ENCODE measurements around the gene TMEM191B. TPM values are rescaled to one million over a fixed set of nuclear protein-coding genes. Genes with fewer than 3 reads are reported as not detected.
A peak's percentile ranks its signal among the peaks of the same experiment; 100 is the strongest.
"Not testable (repeated sequence)": the region's sequence is repeated elsewhere in the genome, so short reads cannot be mapped to it uniquely, and the experiment has no call there.

The TMEM191B gene
- 3.1 and 3.3 TPM in 2 replicates for total RNA-seq
- polyA plus RNA-seq (2012) = 1.3 TPM

DNA sequence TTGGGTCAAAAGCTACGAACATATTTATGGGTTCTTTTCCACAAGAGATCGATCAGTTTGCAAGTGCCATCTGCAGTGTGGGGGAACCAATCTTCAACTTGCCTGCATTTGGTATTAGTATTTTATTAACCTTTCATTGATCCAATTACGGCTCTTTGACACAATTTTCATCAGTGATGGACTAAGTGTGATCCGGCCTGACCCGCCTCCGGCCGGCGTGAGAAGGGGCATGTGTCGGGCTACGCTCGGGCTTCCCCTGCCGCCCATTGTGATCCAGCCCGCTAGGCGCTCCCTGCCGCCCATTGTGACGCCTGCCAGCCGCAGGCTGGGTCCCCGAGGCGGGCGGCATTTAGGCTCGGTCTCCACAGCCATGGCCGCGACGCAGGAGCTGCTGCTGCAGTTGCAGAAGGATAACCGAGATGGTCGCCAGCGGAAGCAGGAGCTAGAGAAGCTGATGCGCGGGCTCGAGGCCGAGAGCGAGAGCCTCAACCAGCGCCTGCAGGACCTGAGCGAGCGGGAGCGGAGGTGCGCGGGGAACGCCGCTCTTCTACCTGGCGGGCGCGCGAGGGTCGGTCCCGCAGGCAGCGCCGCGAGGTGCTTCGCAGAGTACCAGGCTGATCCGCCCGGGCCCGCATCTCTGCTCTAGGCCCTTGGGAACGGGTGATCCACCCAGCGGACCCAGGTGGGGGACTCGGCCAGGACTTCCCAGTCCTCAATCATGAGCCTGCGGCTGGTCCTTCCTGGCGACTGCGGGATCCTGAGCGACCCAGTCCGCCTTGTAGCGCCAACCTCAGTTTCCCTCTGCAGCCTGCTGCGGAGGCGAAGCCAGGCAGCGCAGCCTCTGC lies at the start of gene TMEM191B:
TMEM191B (plus strand) TSS at position 51 of the 845 bp plus-strand sequence; CDS start at position 230, 179 bp downstream.
- DNase-seq (ENCODE audit: low read depth) = not testable (repeated sequence)

DNA sequence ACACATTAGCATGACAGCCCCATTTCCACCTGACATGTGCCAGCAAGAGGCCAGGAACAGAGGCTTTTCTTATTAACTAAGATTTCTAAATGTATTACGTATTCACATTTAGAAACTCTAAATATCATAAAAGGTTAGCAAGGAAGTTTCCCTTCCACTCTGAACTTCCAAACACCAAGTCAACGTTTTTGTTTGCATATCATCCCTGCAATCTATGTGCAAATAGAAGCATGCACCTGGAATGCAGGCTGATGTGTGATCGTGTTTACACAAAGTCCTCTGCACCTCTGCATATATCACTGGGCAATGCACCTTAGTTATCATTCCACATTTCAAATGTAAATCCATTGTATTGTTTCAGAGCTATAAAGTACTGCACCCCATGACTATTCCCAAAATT lies 31.4 kb upstream of the TMEM191B start:
- DNase-seq (ENCODE audit: low read depth) = not testable (repeated sequence)

DNA sequence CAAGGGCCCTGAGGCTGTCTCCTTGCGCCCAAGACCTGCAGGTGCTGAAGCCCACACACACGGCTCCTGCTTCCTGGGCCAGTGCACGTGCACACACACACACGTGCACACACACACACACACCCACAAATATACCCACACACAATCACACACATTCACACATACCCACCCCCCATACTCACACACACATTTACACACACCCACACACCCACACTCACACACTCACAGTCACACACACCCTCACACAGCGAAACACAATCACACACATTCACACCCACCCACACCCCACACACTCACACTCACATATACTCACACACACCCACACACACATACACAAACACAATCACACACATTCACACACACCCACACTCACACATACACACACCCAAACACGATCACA lies 16.3 kb upstream of the TMEM191B start:
- DNase-seq (ENCODE audit: low read depth) = not testable (repeated sequence)

DNA sequence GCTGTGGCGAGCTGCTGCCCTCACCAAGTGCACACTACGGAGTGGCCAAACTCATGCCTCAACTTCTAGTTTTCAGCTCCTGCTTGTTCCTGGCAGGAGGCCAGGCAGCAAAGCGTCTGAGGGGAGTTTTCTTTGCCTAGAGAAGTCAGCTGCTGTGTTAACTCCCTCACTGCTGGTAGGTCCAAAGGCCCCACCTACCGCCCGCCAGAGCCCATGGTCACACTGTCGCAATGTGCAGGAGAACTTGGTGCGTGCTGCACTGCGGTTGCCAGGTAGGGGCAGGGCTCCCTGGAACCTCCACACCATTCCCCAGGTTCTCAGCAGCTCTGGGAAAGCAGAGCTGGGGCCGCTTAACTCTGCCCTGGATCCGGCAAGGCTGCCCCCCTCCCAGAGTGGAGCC lies 15.2 kb upstream of the TMEM191B start:
- DNase-seq (ENCODE audit: low read depth) = not testable (repeated sequence)

DNA sequence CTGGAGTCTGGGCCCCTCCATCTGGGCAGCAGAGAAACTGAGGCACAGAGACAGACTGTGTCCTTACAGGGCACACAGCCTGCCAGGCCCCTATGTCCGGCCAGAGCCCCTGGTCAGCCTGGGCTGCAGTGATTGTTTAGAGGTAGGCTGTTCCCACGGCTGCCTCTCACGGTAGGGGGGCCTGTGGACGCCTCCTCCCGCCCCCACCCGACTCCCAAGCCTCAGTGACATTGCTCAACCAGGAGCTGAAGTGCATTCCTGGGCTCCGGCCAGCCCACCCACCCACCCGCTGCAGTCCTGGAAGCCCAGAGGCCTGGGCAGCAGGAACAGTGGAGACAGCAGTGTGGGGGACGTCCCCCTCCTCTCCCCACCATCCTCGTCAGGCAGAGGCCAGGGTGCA lies 14.1 kb upstream of the TMEM191B start:
- DNase-seq (ENCODE audit: low read depth) = not testable (repeated sequence)

DNA sequence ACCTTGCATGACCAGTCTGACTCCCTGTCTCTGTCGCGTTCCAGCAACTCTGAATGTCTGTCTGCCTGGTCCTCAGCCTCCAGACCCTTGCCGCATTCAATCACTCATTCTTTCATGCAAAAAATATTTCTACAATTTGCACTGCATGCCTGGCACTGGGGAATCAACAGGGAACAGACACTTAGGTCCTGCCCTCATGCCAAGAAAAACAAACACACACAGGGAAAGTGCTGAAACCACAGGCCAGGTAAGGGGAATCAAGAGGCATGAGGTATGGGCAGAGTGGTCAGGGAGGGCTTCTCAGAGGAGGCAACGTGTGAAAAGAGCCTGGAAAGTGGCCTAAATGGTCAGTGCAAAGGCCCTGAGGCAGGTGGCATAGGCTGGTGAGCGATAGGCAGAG lies 9.5 kb upstream of the TMEM191B start, which contains the start of gene GGTLC3:
GGTLC3 (minus strand) TSS at position 101 of the 400 bp plus-strand sequence. CDS start 264 bp downstream, outside the sequence.
- not testable (repeated sequence) for DNase-seq (ENCODE audit: low read depth)

DNA sequence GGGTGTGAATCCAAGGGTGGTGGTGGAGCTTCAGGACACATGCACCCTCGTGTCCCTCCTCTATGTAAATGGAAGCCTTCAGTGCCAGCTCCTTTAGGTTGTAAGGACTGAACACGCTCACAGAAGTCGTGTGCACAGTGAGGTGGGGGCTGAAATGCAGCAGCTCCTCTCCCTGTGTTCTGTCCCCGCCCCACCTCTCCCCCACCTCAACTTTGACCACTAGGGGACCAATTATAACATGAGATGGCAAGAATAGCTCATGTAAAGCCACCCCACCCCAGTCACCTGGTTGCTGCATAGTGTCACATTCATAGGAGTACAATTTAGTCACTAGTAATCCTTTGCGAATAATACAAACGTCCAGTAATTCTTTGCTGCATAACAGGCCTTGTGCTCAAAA lies 4.8 kb upstream of the TMEM191B start:
- not testable (repeated sequence) for DNase-seq (ENCODE audit: low read depth)

DNA sequence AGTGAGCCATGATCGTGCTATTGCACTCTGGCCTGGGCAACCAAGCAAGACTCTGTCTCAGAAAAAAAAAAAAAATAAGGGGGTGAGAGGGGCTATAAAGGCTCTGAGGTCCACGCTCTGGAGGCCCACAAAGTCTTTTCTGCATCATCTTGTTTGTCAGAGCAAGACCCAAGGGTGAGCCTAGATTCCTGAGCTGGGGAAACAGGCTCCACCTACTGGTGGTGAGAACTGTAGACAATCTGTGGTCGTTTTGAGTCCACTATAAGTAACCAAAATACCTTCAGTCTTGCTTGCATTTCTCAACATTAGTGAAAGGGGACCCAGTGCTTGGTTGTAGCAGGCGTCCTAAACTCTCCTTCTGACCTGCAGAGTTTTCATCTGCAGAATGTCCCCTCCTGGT lies 4.3 kb upstream of the TMEM191B start:
- not testable (repeated sequence) for DNase-seq (ENCODE audit: low read depth)

DNA sequence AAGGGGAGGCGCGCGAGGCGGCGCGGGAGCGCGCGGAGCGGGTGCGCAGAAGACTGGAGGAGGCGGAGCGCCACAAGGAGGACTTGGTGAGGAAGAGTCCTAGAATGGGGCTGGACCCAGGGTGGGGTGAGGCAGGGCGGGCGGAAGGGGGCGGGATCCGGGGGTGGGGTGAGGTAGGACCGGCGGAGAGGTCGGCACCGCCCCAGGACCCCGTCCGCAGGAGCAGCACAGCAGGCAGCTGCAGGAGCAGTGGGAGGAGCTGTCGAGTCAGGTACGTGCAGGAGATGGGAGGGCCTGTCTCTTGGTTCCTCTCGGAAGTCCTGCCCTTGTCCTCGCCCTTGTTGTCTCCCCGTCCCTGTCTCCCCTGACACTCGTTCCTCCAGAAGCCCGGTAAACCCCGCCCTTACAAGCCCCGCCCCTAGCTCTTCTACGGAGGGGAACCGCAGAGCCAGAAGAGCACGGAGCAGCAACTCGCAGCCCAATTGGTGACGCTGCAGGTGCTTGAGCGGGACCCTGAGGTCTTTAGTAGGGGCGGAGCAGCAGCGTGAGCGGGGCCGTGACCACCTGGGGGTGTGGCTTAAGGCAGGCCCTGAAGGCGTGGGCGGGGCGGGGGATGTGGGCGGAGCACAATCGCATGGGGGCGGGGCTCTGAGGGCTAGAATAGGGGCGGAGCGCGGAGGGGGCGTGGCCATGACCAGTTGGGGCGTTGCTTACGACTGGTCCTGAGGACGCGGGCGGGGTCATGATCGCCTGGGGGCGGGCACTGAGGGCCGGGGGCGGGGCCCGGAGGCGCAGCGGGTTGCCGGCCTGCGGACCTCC lies 1.2 kb downstream of the TMEM191B start:
- DNase-seq (ENCODE audit: low read depth) = peak; percentile 65

DNA sequence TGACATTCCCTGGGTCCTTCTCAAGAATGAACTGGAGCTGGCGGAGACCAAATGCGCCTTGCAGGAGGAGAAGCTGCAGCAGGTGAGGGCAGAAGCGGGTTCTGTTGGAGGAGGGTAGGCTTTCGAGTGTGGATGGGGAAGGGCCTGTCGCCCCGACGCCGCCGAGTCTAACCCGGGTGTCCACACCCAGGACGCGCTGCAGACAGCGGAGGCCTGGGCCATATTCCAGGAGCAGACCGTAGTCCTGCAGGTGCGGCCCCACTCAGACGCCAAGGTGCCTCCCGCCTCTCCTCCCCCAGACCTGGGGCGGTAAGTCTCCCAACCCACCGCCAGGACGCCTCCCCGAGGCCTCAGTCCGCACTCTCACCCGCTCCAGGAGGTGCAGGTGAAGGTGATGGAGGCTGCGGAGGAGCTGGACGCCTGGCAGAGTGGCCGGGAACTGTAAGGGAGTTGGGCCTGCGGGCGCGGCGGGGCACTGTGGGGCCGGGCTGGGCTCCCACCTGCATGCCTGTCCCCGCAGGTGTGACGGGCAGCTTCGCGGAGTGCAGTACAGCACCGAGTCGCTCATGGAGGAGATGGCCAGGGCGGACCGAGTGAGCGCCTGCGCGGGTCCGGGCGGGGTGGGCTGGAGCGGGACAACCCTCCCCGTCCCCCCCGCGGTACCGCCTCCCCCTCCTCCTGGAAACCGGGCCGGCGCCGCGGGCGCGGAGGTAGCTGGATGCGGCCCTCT lies 2.0 kb downstream of the TMEM191B start:
- not testable (repeated sequence) for DNase-seq (ENCODE audit: low read depth)

DNA sequence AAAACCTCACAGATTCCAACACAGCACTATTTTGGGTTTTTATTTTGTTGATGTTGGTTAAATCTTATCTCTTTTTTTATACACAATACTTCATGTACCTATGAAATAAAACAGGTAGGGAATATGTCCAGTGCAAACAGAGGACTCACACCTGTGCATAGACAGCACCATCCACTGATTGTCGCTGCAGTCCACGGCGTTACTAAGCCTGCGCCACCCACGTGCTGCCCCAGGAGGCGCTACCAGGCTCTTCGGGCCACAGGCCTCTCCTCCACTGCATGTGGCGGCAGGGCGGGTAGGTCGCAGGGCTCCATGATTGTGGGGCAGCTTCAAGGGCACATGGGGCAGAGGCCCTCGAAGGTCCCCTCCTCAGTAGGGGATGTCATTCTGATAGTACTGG lies 6.0 kb downstream of the TMEM191B start:
- not testable (repeated sequence) for DNase-seq (ENCODE audit: low read depth)

DNA sequence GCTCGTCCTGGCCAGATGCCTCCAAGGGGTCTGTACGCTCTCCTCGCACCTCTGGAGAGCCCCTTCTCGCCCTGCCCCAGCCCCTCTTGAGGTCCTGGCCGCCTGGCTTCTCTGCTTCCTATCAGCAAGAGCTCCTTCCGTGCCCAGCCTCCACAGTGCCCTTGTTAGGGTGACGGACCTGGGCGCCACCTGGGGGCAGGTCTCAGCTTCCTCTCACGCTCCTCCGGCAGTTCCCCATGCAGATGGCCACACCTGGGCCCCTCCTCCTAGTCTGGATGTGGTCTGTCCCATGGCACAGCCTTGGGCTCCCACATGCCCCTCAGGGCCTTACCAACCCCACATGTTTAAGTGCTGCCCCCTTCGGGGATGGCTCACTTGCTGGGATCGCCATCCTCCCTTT lies 6.7 kb downstream of the TMEM191B start:
- DNase-seq (ENCODE audit: low read depth) = not testable (repeated sequence)

DNA sequence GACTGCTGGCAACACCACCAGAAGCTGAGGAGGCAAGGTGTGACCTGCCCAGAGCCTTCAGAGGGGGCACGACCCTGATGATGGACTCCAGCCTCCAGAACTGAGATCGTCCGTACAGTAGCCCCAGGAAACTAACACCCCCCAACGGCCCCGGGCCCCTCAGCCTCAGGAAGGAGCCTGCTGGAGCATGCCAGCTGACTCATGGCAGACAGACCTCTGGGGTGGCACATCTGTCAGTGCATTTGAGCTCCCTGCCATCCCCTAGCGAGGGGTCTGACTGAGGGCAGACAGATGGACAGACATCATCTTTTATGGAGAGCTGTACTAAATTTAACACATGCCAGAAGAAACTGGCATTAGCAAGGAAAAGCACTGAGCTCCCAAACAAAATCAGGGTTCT lies 12.4 kb downstream of the TMEM191B start:
- not testable (repeated sequence) for DNase-seq (ENCODE audit: low read depth)

DNA sequence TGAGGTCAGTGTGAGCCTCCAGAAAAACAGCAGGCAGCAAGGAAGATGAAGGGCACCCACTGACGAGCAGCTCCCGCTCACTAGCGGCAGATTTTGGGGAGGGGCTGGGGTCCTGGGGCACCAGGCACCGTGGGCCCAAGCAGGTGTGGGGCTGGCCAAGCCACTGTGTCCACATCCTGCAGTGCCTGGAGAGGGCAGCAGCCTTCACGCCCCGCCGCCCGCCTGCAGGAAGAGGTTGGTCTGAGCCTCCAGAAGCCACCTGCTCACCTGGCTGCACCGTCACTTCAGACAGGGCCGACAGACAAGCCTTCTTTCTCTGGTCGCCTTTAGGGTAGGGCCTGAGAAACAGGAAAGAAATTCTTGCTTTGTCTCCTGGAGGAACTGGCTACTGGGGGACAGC lies 15.8 kb downstream of the TMEM191B start:
- DNase-seq (ENCODE audit: low read depth) = not testable (repeated sequence)

DNA sequence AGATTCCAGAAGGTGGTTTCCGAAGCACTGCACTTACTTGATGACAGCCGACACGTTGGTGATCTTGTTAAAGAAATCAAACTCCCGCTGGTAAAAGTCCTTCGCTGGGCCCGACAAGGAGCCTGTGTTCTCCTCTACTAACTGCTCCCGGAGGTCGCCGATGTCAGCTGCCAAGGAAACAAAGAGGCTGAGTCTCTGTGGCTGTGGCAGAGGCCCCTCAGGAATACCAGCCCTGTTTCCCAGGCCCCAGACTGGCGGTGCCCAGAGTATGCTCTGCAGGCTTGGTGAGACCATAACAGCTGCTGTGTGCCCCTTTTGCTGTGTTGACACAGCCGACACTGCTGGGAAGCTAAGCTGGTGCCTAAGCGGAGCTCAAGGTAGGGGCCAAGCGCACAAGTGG lies 17.0 kb downstream of the TMEM191B start:
- DNase-seq (ENCODE audit: low read depth) = not testable (repeated sequence)

DNA sequence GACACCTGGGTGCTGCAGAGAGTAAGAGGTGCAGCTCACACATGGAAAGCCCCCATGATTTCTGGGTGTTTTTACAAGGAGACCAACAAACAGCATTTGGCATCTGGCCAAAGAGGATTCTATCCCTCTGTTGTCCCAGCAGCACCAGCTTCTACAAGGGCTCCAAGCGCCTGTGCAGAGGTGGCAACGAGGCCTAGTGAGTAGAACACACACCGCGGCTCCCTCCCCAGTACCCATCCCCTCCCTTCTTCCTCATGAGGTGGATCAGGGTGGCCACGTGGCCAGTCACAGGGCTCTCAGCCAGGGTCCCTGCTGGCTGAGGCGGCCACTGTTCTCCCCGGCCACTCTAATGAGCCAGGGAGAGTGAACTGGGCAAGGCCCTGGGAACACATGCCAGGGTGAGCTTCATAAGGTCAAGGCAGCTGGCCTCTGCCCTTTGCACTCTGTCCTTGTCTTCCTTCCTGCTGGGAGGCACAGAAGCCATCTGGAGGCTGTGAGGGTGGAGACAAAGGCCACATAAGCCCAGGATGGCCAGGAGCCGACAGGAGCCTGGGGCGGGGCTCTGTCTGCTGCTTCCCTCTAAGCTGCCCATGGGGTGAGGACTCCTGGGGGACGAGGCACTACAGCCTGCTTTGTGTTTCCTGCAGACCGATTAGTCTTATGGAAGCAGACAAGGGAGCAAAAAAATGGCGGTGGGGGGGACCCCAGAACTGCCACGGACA lies 22.0 kb downstream of the TMEM191B start:
- DNase-seq (ENCODE audit: low read depth) = not testable (repeated sequence)

DNA sequence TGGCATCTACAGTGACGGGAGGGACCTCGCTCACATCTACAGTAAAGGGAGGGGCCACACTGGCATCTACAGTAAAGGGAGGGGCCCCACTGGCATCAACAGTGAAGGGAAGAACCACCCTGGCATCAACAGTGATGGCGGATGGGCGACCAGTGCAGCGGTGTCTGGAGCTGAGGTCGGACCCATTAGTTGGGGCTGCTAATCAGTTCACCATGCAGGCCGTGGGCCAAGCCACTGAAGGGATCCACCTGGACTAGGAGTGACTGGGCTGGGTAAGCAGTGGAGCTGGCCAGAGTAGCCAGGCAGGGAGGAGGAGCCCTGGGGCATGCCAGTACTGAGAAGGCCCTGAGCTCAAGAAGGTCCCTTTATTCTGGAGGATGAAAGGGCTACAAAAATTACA lies 23.4 kb downstream of the TMEM191B start:
- DNase-seq (ENCODE audit: low read depth) = not testable (repeated sequence)

DNA sequence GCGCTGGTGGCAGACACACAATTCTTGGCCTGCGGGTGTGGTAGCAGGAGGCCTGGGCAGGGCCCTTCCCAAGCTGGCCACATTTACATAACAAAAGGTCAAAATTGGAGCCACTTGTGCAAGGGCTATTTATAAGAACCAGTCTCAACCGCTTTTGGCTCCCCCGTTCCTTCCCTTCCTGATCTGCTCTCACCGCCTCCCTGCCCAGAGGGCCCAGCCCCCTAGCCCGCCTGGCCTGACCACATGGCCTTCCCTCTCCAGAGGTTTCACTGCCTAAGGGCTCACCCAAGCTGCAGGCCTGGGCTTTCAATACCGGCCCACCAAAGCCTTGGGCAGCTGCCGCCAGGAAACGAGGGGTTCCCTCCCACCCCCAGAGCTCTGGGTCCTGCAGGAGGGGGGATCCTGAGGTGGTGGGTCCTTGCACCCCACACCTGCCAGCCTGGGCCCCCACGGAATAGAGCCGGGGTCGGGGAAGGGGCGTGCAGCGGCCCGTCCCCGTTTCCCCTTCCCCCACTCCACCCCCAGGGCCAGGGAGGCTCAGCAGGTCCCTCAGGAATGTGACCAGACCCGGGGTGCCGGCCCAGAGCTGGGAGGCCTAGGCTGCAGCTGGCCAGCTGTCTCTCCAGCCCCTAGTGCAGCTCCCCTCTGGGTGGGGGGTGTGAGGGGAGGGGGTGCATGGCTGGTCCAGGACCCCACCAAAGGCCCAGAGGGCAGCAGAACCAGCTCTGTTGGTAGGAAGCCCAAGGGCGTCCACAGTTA lies 25.4 kb downstream of the TMEM191B start:
- not testable (repeated sequence) for DNase-seq (ENCODE audit: low read depth)
